Adrenal gland (tissue), 5 donors: ENCODE data around the gene FCER1A.

Experiments used
- POLR2A ChIP-seq, 2 donors: fragments of 450-650 bp; IDR thresholded peaks; one replicate each; pipeline ENCODE4 v1.6.1; 2017; ENCODE audit warnings: antibody characterized with exemption in 2 of 2, mild to moderate bottlenecking in 2 of 2, moderate library complexity in 1 of 2
- TF ChIP-seq, protein P1 (sequence below), 6 experiments: fragments of 450-650 bp in 4 of 6; fragments of 200-600 bp in 2 of 6; sonication (generic) in 1 of 6; IDR thresholded peaks; 1 replicate in 5 of 6; 2 replicates in 1 of 6; pipeline versions ENCODE4 v1.5.1 to v1.8.0; 2016 to 2021; ENCODE audit warnings: antibody characterized with exemption in 6 of 6, mild to moderate bottlenecking in 2 of 6, moderate library complexity in 1 of 6
- donor health status: DM: no; HTN: no; CAD: no.

GRCh38 chr1:159266832-159267231 lies 35.3 kb upstream of the FCER1A start:
- TF ChIP-seq, protein P1, sequence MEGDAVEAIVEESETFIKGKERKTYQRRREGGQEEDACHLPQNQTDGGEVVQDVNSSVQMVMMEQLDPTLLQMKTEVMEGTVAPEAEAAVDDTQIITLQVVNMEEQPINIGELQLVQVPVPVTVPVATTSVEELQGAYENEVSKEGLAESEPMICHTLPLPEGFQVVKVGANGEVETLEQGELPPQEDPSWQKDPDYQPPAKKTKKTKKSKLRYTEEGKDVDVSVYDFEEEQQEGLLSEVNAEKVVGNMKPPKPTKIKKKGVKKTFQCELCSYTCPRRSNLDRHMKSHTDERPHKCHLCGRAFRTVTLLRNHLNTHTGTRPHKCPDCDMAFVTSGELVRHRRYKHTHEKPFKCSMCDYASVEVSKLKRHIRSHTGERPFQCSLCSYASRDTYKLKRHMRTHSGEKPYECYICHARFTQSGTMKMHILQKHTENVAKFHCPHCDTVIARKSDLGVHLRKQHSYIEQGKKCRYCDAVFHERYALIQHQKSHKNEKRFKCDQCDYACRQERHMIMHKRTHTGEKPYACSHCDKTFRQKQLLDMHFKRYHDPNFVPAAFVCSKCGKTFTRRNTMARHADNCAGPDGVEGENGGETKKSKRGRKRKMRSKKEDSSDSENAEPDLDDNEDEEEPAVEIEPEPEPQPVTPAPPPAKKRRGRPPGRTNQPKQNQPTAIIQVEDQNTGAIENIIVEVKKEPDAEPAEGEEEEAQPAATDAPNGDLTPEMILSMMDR (IDR thresholded peaks at IDR 0.05), result no peak
- no peak for TF ChIP-seq POLR2A (IDR thresholded peaks at IDR 0.05)
